ENCODE measurements around the gene TLR6. TPM values are rescaled to one million over a fixed set of nuclear protein-coding genes. Genes with fewer than 3 reads are reported as not detected.

The TLR6 gene
- total and polyA plus RNA-seq, 10 of the 15 experiments (the other 5 are each of a cell fraction or from before 2014, with no cell fraction given), result 1.1 to 49.4 (median 12.5) TPM

- TF ChIP-seq NFYB (IDR thresholded peaks at IDR 0.05; ENCODE audit: insufficient read depth, low read depth, low read length) (no peak), CREB1 (IDR thresholded peaks at IDR 0.05; ENCODE audit: low read depth) (no peak), TCF3 (IDR thresholded peaks at IDR 0.05; ENCODE audit: borderline replicate concordance, insufficient read depth, low read depth, low read length) (peak; percentile 44; the same call in 1 of the 2 replicates), MYB (IDR thresholded peaks at IDR 0.05; ENCODE audit: borderline replicate concordance, low read depth, low read length) (no peak), SKIL (IDR thresholded peaks at IDR 0.05; ENCODE audit: low read depth, poor library complexity, severe bottlenecking) (peak; percentile 72), ZSCAN29 (IDR thresholded peaks at IDR 0.05) (peak; percentile 95), SIN3A (IDR thresholded peaks at IDR 0.05; ENCODE audit: low read depth, low read length) (no peak), ZNF24 (IDR thresholded peaks at IDR 0.05) (peak; percentile 56; the same call in 1 of the 2 replicates), SMARCA5 (IDR thresholded peaks at IDR 0.05) (peak; percentile 79; the same call in 1 of the 2 replicates), EP300 (IDR thresholded peaks at IDR 0.05; ENCODE audit: borderline replicate concordance in 1 of 2, control insufficient read depth in 1 of 2, low read depth in 2 of 2, low read length in 2 of 2) (no peak), POLR2A (IDR thresholded peaks at IDR 0.05; ENCODE audit: low read depth, low read length) (peak; percentile 72), TCF12 (IDR thresholded peaks at IDR 0.05; ENCODE audit: low read depth, low read length) (peak; percentile 54; the same call in 1 of the 2 replicates), EZH2 (IDR thresholded peaks at IDR 0.05; ENCODE audit: borderline replicate concordance, control insufficient read depth, low read depth, low read length) (no peak), NR2F1 (conservative IDR thresholded peaks at IDR 0.05) (no peak; the same call in 1 of the 2 replicates), MLLT1 (IDR thresholded peaks at IDR 0.05) (peak; percentile 83), SP1 (IDR thresholded peaks at IDR 0.05; ENCODE audit: low read depth, low read length) (no peak), PML (IDR thresholded peaks at IDR 0.05; ENCODE audit: low read length) (peak; percentile 58), ZBTB4 (CRISPR knock-in tag; IDR thresholded peaks at IDR 0.05) (0 out of 2 replicates have a peak, but pooled peaks have one; percentile 5), ATF3 (IDR thresholded peaks at IDR 0.05; ENCODE audit: borderline replicate concordance, extremely low read depth, low read depth, low read length) (no peak), STAT1 (conservative IDR thresholded peaks at IDR 0.05) (no peak)
- TF ChIP-seq, protein P1, sequence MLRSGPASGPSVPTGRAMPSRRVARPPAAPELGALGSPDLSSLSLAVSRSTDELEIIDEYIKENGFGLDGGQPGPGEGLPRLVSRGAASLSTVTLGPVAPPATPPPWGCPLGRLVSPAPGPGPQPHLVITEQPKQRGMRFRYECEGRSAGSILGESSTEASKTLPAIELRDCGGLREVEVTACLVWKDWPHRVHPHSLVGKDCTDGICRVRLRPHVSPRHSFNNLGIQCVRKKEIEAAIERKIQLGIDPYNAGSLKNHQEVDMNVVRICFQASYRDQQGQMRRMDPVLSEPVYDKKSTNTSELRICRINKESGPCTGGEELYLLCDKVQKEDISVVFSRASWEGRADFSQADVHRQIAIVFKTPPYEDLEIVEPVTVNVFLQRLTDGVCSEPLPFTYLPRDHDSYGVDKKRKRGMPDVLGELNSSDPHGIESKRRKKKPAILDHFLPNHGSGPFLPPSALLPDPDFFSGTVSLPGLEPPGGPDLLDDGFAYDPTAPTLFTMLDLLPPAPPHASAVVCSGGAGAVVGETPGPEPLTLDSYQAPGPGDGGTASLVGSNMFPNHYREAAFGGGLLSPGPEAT (IDR thresholded peaks at IDR 0.05; ENCODE audit: low read depth), result peak; percentile 54; the same call in 1 of the 2 replicates
Observed at GRCh38 chr4:38782452-38783108, 74.0 kb downstream of the TLR6 start, which contains the start of gene TLR10 (continued).
